WTC11 (cell line): Measurements from ENCODE around the gene HLA-DOB.

Source experiments
- ATF1 ChIP-seq: sonication (generic); formaldehyde crosslinking; IDR thresholded peaks from 2 replicates; pipeline ENCODE4 v1.8.1; 2023; ENCODE audit warnings: mild to moderate bottlenecking, moderate library complexity, missing genetic modification reagents
- CREM ChIP-seq: sonication (generic); formaldehyde crosslinking; IDR thresholded peaks from 2 replicates; pipeline ENCODE4 v1.8.1; 2022; ENCODE audit warnings: mild to moderate bottlenecking, missing genetic modification reagents, moderate library complexity
- CTCF ChIP-seq: fragments of 200-600 bp; IDR thresholded peaks from 2 replicates; pipeline ENCODE4 v1.8.0; 2022; ENCODE audit warnings: antibody characterized with exemption
- E2F4 ChIP-seq: sonication (generic); formaldehyde crosslinking; IDR thresholded peaks from 2 replicates; pipeline ENCODE4 v1.8.1; 2022; ENCODE audit warnings: low read depth, mild to moderate bottlenecking, moderate library complexity, missing genetic modification reagents, borderline replicate concordance
- JUN ChIP-seq: sonication (generic); formaldehyde crosslinking; IDR thresholded peaks from 2 replicates; pipeline ENCODE4 v1.8.0; 2023; ENCODE audit warnings: mild to moderate bottlenecking, missing genetic modification reagents
- KAT7 ChIP-seq: sonication (generic); formaldehyde crosslinking; IDR thresholded peaks from 2 replicates; pipeline ENCODE4 v1.8.1; 2023; ENCODE audit warnings: missing genetic modification reagents, mild to moderate bottlenecking, borderline replicate concordance
- NFE2L1 ChIP-seq: sonication (generic); formaldehyde crosslinking; IDR thresholded peaks from 2 replicates; pipeline ENCODE4 v1.8.1; 2023; ENCODE audit warnings: missing genetic modification reagents
- SP1 ChIP-seq: sonication (generic); formaldehyde crosslinking; conservative IDR thresholded peaks from 2 replicates; pipeline ENCODE4 v1.8.1; 2022; ENCODE audit warnings: missing genetic modification reagents
- TEAD1 ChIP-seq: sonication (generic); formaldehyde crosslinking; IDR thresholded peaks from 2 replicates; pipeline ENCODE4 v1.8.0; 2022; ENCODE audit warnings: mild to moderate bottlenecking, missing genetic modification reagents
- TEAD4 ChIP-seq: sonication (generic); formaldehyde crosslinking; IDR thresholded peaks from 2 replicates; pipeline ENCODE4 v1.8.0; 2022; ENCODE audit warnings: mild to moderate bottlenecking, missing genetic modification reagents
- ZBTB43 ChIP-seq: sonication (generic); formaldehyde crosslinking; IDR thresholded peaks from 2 replicates; pipeline ENCODE4 v1.8.1; 2023; ENCODE audit warnings: mild to moderate bottlenecking, missing genetic modification reagents
- ZNF219 ChIP-seq: sonication (generic); formaldehyde crosslinking; IDR thresholded peaks from 2 replicates; pipeline ENCODE4 v1.8.0; 2023; ENCODE audit warnings: missing genetic modification reagents, mild to moderate bottlenecking, borderline replicate concordance
- ZNF232 ChIP-seq: sonication (generic); formaldehyde crosslinking; IDR thresholded peaks from 2 replicates; pipeline ENCODE4 v1.8.0; 2022; ENCODE audit warnings: mild to moderate bottlenecking, missing genetic modification reagents

GRCh38 chr6:32818867-32819266 is 2.1 kb upstream of the HLA-DOB start:
- TF ChIP-seq KAT7 (CRISPR knock-in tag) (no peak), E2F4 (CRISPR knock-in tag) (no peak), ZNF219 (CRISPR knock-in tag) (no peak), SP1 (CRISPR knock-in tag) (no peak), CTCF (no peak), CREM (CRISPR knock-in tag) (no peak), NFE2L1 (CRISPR knock-in tag) (no peak), TEAD4 (no peak), ATF1 (CRISPR knock-in tag) (no peak), ZBTB43 (CRISPR knock-in tag) (no peak), JUN (CRISPR knock-in tag) (no peak), TEAD1 (CRISPR knock-in tag) (no peak), ZNF232 (no peak)
